ENCODE measurements around the gene HEXB.

Gene HEXB

GRCh38 chr5:74684900-74685851 lies at the start of gene HEXB:
HEXB (plus strand) TSS chr5:74685233; CDS start chr5:74685261, 28 bp downstream.
- H3K4me3 ChIP-seq = peak within 1 kb of the TSS; percentile 94
- H3K4me1 ChIP-seq = peaks cover 61% of the 10 kb centered on the region
- peaks cover 15% of the 10 kb centered on the region for H4K20me1 ChIP-seq
- no peaks in the 10 kb centered on the region for H3K9me3 ChIP-seq
- H3K4me2 ChIP-seq = peak within 1 kb of the TSS; percentile 96
- H3K36me3 ChIP-seq = peaks cover 15% of the 10 kb centered on the region
- H3K9ac ChIP-seq = peak within 1 kb of the TSS; percentile 89
- H3K27me3 ChIP-seq = no peaks in the 10 kb centered on the region
- TF ChIP-seq Cebpa-rat (IDR thresholded peaks at IDR 0.05) = no peak
- H3K27ac ChIP-seq = peak within 1 kb of the TSS; percentile 90

DNA sequence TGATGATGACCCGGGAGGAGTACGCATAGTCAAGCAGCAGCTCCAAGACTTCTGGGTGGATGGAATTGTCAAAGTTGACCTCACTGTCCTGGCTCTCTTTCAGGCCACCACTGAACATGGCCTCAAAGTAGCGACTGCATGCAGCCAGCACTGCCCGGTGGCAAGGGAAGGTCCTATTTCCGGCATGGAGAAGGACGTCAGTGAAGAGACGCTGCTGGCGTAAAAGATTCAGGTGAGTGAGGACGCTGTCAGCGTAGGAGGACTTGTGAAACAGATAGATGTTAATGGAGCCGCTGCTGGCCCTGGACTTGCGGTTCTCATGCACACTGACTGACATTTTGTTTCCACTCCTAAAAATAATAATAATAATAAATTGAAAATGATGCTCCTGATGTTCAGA lies 48.9 kb upstream of the HEXB start:
- H3K4me3 ChIP-seq = no peak overlapping the region
- H3K27ac ChIP-seq = no peak overlapping the region
- H3K4me1 ChIP-seq = peaks cover 53% of the 10 kb centered on the region

DNA sequence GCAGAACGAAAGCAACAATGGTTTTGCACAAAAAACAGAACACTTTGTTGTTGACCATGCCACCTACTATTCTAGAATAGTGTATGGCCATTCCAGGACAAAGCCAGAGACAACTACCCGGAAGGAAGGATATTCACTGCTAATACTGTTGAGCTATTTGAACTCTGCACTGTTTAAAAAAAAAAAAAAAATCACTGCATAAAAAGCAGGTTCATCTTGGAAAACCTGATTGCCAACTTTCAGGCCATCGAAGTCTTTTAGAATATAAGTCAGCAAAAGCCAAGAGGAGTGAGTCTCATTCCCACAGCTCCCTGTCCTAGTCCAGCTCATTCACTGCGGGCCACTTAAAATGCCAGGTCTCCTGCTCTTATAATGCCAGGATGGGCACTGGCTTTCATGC lies 48.5 kb upstream of the HEXB start:
- peaks cover 14% of the 10 kb centered on the region for H4K20me1 ChIP-seq
- TF ChIP-seq Cebpa-rat (IDR thresholded peaks at IDR 0.05) = no peak
- H3K27me3 ChIP-seq = no peaks in the 10 kb centered on the region
- no peak overlapping the region for H3K9ac ChIP-seq
- no peak overlapping the region for H3K4me2 ChIP-seq
- H3K36me3 ChIP-seq = peaks cover 36% of the 10 kb centered on the region
- no peaks in the 10 kb centered on the region for H3K9me3 ChIP-seq
- H3K4me3 ChIP-seq = no peak overlapping the region
- H3K4me1 ChIP-seq = peaks cover 50% of the 10 kb centered on the region
- no peak overlapping the region for H3K27ac ChIP-seq

More for the DNA sequence above, 48.9 kb upstream of the HEXB start:
- peaks cover 14% of the 10 kb centered on the region for H4K20me1 ChIP-seq
- no peaks in the 10 kb centered on the region for H3K9me3 ChIP-seq
- no peak overlapping the region for H3K9ac ChIP-seq
- H3K36me3 ChIP-seq = peaks cover 36% of the 10 kb centered on the region
- H3K4me2 ChIP-seq = no peak overlapping the region
- no peak for TF ChIP-seq Cebpa-rat (IDR thresholded peaks at IDR 0.05)
- no peaks in the 10 kb centered on the region for H3K27me3 ChIP-seq

- Histone ChIP-seq H3K27ac (no peak overlapping the region), H3K36me3 (peaks cover 28% of the 10 kb centered on the region), H3K4me2 (peak overlapping the region; percentile 96), H3K4me1 (peaks cover 30% of the 10 kb centered on the region), H3K27me3 (no peaks in the 10 kb centered on the region), H3K9ac (peak overlapping the region; percentile 21; the same call in 1 of the 2 replicates), H3K4me3 (peak overlapping the region; percentile 77; the same call in 1 of the 2 replicates), H3K9me3 (no peaks in the 10 kb centered on the region), H4K20me1 (peaks cover 14% of the 10 kb centered on the region)
- no peak for TF ChIP-seq Cebpa-rat (IDR thresholded peaks at IDR 0.05)
Measured at GRCh38 chr5:74638544-74638969, 46.5 kb upstream of the HEXB start.

DNA sequence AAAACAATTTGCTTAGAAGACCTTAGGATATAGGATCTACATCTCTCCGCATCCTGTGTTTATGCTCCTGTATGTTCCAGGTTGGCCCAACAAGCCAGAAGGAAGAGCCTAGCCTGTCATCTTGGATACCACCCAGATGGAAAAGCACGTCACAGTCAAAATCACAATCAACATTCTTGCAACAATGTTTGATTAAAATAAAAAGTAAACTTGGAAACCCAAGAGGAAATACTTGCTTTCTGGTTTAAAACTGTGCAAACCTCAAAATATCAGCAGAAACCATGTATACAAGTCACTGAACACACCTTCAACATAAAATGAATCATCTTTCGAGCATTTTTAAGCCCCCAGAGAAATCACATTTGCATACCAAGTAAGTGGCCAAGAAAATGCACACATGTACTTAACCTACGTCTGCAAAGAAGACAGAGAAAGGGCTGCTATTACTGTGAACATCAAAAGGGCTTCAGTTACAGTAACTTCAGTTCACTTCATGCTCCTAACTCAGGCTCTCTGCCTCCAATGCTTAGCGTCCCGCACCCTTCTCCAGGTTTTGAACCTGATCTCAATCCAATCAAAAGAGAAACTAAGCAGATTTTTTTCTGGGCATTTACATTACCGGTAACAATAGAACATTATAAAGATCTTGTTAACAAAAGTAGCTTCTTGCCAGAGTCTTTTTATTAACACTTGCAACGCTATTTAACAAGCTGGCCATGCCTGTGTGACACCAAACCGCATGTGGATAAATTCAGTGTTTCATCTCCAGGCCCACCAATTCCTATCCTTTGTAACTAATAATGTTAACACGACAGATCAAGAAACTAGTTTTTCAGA lies 45.8 kb upstream of the HEXB start:
- Histone ChIP-seq H4K20me1 (peaks cover 14% of the 10 kb centered on the region), H3K4me1 (peaks cover 24% of the 10 kb centered on the region), H3K27me3 (no peaks in the 10 kb centered on the region), H3K9me3 (no peaks in the 10 kb centered on the region), H3K4me3 (peak overlapping the region; percentile 77), H3K4me2 (peak overlapping the region; percentile 96), H3K27ac (peak overlapping the region; percentile 74; the same call in 1 of the 2 replicates), H3K9ac (peak overlapping the region; percentile 81), H3K36me3 (peaks cover 24% of the 10 kb centered on the region)
- TF ChIP-seq Cebpa-rat (IDR thresholded peaks at IDR 0.05) = no peak

DNA sequence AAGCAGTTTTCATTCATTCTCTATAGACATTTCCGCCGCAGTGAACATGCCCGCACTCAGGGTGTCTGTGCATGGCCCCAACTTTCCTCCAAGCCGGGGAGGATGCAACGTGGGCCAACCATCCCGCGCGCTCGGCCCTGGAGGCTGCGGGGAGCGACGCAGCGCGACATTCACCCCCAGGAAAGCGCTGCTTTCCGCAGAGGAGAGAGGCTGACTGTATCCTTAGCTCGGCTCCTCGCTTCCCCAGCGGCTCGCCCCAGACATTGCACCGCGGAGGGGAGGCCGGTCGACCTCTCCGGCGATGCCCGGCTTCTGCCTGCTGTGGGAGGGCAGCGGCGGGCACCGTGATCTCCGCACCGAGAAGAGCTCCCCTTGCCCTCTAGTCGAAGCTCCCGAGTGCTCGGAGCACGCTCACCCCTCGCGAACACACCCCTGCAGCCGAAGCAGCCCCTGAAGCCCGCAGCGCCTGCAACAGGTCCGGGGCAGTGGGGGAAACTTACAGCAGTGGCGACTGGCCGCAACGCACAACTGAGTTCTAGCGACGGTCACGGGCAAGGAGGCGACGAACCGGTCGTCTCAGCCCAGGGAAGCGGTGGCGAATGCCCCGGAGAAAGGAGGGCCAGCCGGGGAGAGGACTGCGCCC lies 45.1 kb upstream of the HEXB start:
- Histone ChIP-seq H3K4me3 (peak overlapping the region; percentile 77), H3K9me3 (no peaks in the 10 kb centered on the region), H3K27ac (peak overlapping the region; percentile 74), H3K4me2 (peak overlapping the region; percentile 96), H4K20me1 (peaks cover 14% of the 10 kb centered on the region), H3K9ac (peak overlapping the region; percentile 81), H3K4me1 (peaks cover 20% of the 10 kb centered on the region), H3K36me3 (peaks cover 17% of the 10 kb centered on the region), H3K27me3 (no peaks in the 10 kb centered on the region)
- TF ChIP-seq Cebpa-rat (IDR thresholded peaks at IDR 0.05) = no peak

GRCh38 chr5:74640450-74640953 lies 44.5 kb upstream of the HEXB start, which contains the start of gene ENC1:
ENC1 (minus strand) TSS chr5:74640728; CDS start chr5:74636485, 4,243 bp downstream.
- H3K4me1 ChIP-seq = peaks cover 20% of the 10 kb centered on the region
- H3K27ac ChIP-seq = peak within 1 kb of the TSS; percentile 89
- H3K4me2 ChIP-seq = peak within 1 kb of the TSS; percentile 96
- peak within 1 kb of the TSS; percentile 86 for H3K9ac ChIP-seq
- H3K9me3 ChIP-seq = no peaks in the 10 kb centered on the region
- no peaks in the 10 kb centered on the region for H3K27me3 ChIP-seq
- H4K20me1 ChIP-seq = peaks cover 14% of the 10 kb centered on the region
- TF ChIP-seq Cebpa-rat (IDR thresholded peaks at IDR 0.05) = no peak
- H3K36me3 ChIP-seq = peaks cover 11% of the 10 kb centered on the region
- H3K4me3 ChIP-seq = peak within 1 kb of the TSS; percentile 77

GRCh38 chr5:74640954-74641734 lies 43.9 kb upstream of the HEXB start:
- Histone ChIP-seq H3K9me3 (no peaks in the 10 kb centered on the region), H3K36me3 (peaks cover 5% of the 10 kb centered on the region), H3K4me1 (peaks cover 20% of the 10 kb centered on the region), H3K4me3 (peak overlapping the region; percentile 77), H4K20me1 (peaks cover 14% of the 10 kb centered on the region), H3K27ac (peak overlapping the region; percentile 89), H3K27me3 (no peaks in the 10 kb centered on the region), H3K9ac (peak overlapping the region; percentile 86), H3K4me2 (peak overlapping the region; percentile 96)
- TF ChIP-seq Cebpa-rat (IDR thresholded peaks at IDR 0.05) = no peak
